DND-41 (cell line): ENCODE data around the gene EFNA3.

Experiments
- CTCF ChIP-seq: IDR thresholded peaks from 2 replicates; pipeline ENCODE4 v1.5.1; 2012; ENCODE audit warnings: borderline replicate concordance, low read length, moderate library complexity, mild to moderate bottlenecking; ENCODE audit not compliant: poor library complexity, severe bottlenecking; ENCODE audit errors: extremely low read depth
- EZH2 ChIP-seq: IDR thresholded peaks from 3 replicates; pipeline ENCODE4 v1.6.1; 2012; ENCODE audit warnings: borderline replicate concordance, low read depth, mild to moderate bottlenecking, moderate library complexity, low read length, inconsistent platforms; ENCODE audit not compliant: severe bottlenecking

- TF ChIP-seq CTCF = no peak
- TF ChIP-seq EZH2 = no peak
These were observed 24.7 kb downstream of the EFNA3 start for GRCh38 chr1:155103325-155103724.
